ENCODE results near the gene ATP8B4.
"Not testable (repeated sequence)": the region's sequence is repeated elsewhere in the genome, so short reads cannot be mapped to it uniquely, and the experiment has no call there.

ATP8B4 gene

DNA sequence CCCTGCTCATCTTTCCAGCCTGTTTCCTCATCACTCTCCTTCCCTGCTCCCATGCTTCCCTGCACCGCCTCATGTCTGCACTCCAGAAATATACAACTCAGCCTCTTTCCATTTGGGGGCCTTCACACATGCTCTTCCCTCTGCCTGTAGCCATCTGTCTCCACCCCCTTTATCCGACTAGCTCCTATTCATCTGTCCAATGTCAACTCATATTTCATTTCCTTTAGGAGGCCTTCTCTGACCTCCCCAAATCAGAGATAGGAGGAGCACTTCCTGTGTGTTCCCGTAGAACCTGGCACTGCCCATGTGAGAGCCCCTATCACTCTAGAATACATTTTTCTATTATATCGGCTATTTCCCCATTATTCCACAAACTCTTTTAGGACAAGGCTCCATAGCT is 10.6 kb downstream of the ATP8B4 start:
- no peak for DNase-seq

DNA sequence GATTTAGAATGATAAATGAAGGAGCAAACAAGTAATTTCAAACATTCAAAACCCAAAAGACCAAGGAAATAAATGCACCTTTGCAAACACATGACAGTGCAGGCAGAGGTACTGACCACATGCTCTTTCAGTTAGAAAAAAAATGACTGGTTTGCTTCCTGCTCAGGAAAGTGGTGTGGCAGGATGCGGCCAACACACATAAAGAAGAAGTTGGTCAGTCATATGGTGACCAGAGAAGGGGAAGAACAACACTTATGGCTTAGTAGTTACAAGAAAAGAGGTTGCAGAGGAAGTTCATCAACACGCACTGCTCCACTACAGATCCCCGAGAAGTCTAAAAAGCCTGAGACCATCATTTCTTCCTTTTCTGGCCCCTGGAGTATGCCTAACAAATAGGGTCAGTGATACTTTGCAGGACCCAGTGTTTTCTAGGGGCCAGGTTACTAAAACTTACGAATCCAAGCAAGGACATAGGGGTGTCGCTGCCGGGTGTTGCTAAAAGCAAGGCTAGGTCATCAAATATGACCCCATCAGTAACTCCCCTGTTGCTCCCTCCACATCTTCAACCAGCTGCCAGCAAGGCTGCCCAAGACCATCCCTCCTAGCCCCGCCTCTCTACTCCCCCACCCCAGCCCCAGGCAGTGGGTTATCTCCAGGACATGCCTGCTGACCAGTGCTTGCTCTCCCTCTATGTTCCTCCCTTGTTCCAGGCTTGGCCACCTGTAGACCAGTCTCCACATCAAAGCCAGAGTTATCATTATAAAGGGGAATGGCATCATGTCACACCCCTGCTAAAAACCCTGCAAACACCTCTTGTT is 11.2 kb downstream of the ATP8B4 start:
- DNase-seq, result no peak

DNA sequence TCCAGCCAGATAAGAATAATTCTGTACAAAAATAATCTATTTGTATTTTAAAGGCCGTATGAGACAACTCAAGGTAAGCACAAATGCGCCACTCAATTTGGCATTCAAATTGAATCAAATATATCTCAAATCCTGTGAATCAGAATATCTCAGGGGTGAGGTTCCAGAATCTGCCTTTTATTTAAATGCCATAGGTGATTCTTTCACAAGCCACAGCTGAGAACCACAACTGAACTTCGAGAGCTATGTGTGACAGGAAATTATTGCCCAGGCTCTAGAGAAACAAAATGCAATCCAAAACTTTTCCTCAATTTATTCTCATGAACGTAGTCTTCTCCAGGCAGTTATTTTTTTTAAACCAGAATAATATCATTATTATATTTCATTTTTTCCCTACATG is 11.9 kb downstream of the ATP8B4 start:
- no peak for DNase-seq

DNA sequence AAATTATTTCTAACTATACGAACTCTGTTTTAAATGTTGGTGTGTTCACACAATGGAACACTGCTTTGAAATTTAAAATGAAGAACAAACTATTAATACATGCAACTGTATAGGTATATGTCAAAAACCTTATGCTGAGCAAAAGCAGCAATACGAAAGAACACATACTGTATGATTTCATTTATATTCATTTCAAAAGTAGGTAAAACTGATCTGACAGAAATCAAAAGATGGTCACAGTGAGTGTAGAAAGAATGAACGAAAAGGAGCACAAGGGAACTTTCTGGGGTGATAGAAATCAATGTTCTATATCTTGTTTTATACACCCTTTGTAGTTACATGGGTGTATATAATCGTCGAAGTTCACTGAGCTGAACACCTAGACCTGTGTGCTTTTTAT is 12.6 kb downstream of the ATP8B4 start:
- no peak for DNase-seq

DNA sequence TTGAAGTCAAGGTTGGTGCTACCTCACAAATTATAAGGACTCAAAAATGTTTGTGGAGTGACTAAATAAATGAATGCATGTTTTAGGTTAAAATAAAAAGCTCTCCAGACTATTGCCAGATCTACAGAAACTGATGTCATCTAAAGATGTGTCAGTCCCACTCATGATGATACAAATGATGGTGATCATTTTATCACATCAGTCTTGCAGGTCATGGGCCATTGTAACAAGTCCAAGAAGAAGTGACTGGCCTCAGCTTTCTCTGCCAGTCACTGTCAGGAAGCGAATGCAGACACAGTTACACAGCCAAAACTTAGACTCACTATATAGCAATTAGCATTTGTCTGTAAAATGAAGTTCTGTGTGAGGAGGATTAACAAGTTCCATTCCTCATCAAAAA is 18.5 kb downstream of the ATP8B4 start:
- DNase-seq, result no peak

DNA sequence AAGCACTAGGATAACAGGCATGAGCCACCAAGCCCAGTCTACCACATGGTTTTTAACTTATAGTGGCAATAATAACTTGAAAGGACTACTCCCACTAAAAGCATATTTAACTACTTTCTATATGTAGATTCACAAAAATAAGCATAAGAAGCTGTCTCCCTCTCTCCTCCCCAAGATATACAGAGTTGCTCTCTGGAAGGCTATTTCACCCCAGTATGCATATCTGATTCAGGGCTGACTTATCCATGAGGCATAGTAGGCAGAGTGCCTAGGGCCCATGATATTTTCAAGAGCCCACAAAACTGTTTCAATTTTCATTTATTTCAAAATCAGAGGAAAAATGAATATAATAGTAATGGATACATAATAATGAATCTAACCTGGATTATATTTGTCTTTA is 20.5 kb downstream of the ATP8B4 start:
- no peak for DNase-seq

DNA sequence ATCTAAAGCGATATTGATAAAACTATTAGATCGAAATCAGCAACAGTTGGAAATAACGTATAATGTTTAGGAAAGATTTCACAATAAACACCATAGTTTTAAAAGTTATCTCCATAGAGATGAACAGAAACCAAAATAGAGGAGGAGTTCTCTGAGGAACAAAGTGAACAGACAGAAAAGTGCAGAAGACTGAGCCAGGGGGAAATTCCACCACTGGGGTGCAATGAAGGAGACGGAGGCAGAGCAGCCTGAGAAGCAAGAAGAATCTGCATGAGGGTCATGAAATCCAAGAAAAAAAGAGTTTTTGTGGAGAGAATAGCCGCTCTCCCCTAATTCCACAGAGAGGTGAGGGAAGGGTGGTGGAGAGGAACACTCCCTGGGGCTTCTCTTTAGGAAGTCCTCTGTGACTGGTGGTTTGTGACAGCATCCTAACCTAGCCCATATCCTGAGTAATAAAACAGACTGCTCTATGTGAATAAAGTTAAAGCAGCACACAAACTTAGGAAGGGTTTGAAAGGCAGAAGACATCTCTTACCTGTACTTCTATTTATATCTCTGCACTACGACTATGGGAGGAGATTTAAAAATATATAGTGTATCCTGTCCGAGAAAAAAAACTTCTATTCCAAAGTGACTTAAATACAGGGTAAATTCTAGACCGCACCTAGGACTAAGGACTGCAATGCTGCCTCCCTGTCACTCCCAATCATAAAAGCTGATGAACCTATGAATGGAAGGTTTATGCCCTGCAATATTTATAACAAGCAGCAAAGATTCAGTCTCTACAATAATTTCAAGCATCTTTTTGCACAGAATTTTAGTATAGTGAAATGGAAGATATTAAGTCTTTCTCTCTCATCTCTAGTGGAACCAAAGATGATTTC is 22.9 kb downstream of the ATP8B4 start:
- DNase-seq, result no peak

DNA sequence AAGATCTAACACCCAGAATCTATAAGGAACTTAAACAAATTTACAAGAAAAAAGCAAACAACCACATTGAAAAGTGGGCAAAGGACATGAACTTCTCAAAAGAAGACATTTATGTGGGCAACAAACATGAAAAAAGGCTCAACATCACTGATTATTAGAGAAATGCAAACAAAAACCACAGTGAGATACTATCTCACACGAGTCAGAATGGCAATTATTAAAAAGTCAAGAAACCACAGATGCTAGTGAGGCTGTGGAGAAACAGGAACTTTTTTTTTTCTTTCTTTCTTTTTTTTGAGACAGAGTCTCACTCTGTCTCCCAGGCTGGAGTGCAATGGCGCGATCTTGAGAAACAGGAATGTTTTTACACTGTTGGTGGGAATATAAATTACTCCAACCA is 29.6 kb downstream of the ATP8B4 start:
- not testable (repeated sequence) for DNase-seq

DNA sequence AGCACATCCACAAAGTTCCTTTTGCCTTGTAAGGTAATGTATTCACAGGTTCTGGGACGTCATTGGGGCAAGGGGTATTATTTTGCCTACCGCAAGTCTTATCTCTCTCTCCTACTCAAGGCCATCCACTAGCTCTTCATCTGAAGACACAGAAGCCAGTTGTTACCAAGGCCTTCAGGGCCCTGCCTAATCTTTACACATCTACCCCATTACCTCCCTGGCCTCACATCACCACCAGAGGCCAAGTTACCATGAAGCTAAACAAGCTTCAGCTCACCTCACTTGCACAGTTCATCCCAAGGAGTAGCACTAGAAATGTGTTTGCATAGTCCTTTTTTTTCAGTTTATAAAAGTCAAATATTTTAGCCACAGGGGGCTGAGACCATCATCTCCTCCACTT is 34.1 kb downstream of the ATP8B4 start:
- DNase-seq, result no peak

DNA sequence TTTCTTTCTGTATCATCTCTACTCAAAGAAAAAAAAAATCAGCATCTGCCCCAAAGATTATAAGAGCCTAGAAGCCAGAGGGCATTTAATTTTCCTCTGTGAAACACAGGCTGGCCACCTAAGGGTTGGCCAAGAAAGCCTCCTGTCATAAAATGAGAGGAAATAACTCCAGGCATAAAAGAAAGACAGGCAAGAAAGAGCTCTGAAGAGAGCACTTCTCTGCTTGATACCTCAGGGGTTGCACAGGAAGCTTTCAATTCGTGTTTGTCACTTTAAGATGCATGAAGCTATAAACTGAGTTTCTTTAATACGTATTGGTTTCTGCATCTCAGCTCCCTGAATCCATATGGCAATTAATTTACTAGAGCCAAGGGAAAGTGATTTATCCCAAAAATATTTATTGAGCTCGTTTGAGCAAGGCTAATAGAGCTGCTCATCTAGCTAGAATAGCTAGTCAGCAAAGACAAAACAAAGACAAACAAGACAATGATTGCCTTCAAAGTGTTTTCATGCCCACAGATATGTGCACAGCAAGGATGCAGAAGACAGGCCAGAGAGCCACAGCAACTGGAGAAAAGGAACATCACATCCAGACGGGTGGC is 35.5 kb downstream of the ATP8B4 start:
- DNase-seq, result no peak

DNA sequence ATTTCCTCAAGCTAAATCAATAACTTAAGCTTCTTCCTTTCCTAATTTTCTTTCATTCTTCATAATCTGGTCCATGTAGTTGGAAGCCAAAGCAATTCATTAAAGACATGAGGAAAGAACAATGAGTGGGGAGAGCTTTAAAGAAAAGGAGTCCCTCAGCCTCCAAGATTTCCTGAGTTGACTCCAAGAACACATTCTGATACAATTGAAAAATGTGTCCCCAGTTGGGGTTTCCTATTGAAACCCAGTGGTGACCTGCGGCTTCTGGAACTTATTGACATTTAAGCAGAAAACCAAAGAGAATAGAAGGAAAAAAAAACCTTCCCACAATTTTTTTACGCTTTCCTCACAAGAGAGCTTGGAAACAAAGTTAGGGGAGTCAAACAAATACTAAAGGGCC is 37.0 kb downstream of the ATP8B4 start:
- no peak for DNase-seq

DNA sequence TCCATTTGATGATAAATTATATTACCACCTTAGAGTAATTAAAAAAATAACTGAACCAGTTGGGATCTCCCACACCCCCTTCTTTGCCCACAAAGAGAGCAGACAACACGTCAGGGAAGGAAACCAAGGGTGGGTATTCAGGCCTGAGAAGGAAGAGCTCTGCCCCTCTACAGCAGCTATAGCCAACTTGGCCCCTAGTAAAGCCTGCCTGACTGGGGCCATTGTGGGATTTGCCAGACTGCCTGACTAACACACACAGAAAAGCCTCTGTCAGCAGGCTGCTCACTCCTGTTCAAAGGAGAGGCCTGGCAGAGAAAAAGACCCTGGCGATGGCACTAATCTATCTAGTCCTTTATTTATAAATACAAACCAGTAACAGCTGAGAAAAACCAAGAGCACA is 41.4 kb downstream of the ATP8B4 start:
- DNase-seq, result no peak

DNA sequence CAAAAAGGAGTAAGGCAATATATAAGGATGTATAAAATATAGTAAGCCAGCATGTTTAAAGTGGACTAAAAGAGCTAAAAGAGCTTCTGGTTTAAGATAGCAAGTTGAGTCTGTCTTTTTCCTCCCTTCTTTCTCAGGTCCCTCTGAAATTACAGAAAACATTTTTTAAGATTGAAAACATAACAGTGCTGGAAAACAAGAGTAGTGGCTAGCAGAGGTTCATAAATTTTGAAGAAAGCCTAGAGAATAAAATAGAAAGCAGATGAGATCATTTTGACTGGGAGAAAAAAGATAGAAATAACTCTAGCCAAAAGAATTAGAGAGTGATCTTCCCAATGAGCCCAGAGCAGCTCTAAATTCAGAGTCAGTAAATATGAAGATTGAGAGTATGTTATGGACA is 41.9 kb downstream of the ATP8B4 start:
- DNase-seq, result no peak

DNA sequence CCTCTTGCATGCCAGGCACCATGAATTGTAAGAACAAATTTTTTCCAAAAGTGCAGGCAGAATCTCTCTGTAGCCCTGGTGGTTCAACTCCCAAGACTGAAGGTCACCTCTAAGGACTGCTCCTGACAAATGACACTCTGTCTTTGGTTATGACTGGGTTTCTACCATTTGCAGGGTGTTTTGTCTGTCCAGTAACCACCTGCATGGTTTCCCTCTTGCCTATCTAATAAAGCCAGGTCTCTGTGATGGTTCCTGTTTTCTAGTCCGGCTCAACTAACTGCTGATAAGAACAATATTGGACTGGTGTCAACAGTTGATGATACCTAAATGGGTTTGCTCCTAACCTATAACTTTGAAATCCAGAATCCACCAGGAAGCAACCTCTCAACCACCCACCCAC is 43.7 kb downstream of the ATP8B4 start:
- no peak for DNase-seq

DNA sequence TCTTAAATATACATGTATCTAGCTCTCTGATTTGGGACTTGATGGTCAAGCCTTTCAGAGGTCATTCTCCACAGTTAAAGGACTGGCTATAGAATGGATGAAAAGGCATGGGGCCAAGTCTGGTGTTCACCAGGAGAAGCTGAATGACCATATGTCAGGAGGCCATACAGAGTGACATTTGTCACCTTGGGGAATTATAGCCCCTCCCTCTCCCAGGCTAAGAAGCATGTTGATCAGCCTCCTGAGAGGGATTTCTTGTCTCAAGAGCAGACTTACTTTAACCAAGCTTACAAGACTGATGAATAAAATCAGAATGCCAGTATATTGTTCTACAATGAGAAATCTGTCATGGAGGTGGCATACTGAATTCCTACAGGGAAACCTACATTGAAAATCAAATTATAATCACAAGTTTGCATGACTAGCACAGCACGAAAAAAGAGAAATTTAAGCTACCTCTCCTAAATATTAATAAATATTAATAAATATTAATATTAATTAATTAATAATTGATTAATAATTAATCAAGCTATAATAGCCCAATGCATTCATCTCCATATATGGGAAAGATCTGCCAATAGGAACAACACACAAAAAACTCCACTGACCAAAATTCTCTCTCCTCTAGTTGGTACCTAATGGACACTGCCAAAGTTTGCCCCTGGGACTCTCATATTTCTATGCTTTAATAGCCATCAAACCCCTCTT is 47.3 kb downstream of the ATP8B4 start:
- DNase-seq, result no peak

DNA sequence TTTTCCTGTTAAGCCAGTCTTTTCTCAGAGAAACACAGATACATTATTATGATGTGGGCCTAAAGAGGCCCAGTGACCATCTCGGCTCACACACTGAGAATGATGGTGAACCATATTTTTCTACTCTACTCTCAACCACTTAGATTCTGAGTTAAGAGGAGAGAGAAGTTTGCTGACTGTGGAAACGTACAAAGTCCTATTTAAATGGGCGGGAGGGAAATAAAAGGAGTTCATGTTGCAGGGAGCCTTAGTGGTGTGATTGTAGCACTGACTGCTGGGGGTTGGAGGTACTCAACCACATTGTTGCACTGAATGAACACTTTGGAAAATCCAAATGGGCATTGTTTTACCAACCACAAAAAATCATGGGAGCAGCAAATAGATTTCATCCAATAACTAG is 51.0 kb downstream of the ATP8B4 start:
- DNase-seq, result no peak

DNA sequence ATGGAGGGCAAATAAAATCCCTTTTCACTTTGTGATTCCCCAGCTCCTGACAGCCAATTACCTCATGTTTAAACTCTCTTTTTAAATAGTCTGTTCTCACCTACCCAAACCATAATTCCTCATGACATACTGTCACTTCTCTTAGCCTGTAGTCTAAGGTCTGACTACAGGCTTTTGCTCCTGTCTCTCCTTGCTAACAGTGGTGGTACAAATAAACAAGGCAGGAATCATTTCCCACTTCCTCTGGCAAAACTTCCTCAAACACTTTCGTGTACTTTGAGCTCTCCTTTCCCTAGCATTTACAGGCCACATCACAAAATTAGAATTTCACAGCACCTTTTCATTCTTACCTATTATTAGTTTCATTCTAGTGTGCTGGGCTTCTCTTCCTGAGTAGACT is 51.8 kb downstream of the ATP8B4 start:
- no peak for DNase-seq

DNA sequence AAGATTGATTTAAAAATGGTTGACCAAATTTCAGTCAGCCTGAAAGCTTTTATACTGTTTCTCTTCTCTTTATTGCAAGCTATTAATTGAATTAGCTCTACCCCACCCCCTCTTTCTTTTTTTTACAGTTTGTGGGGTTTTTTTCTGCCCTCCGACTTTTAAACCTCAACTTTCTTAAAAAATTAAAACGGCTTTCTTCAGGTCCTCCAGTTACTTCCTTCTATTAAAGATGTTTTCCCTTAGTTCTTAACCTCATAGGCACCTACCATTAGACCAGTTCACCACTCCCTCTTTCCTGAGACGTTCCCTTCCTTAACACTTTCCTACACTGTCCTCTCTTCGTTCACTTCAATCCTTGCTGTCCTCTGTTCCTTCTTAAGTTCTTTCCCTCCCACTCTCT is 52.4 kb downstream of the ATP8B4 start:
- no peak for DNase-seq

DNA sequence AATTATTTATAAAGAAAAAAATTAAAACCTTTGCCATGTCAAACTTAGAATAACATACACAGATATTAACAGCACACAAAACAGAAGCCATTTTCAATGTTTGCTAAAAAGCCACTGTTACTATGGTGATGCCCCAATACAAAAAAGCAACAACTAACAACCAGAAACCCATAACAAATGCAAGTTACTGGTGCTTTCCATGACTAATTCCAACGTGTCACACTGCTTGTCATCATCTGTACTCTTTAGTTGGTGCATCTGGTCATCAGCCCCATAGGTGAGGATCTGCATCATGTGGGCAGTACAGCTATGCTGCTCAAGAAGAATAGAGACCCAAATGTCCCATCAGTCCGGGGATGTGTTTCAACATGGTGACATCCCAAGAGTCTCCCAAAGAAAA is 52.8 kb downstream of the ATP8B4 start:
- no peak for DNase-seq

DNA sequence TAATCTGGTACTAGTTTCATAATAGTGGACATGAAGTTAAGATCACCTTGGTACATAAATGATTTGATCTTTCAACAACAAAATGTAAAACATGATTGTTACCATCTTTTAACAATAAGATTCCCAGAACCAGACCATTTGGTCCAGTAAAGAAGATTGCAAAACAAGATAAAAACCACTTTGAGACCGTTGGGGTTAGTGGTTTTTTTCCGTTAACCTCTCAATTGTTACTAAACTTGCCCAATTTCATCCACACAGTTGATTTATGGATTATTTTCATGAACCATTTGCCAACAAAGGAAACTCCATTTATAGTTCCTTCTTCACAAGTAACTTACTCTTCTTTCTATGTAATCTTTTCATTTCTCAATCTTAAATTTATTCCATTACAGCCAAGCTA is 53.8 kb downstream of the ATP8B4 start:
- no peak for DNase-seq

DNA sequence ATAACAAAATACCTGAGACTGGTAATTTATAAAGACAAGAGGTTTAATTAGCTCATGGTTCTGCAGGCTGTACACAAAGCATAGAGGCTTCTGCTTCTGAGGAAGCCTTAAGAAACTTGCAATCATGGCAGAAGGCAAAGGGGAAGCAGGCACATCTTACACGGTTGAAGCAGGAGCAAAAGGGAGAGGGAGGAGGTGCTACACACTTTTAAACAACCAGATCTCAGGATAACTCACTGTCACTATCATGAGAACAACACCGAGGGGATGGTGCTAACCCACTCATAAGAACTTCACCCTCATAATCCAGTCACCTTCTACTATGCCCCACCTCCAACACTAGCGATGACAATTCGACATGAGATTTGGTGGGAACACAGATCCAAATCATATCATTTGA is 54.4 kb downstream of the ATP8B4 start:
- DNase-seq, result no peak

DNA sequence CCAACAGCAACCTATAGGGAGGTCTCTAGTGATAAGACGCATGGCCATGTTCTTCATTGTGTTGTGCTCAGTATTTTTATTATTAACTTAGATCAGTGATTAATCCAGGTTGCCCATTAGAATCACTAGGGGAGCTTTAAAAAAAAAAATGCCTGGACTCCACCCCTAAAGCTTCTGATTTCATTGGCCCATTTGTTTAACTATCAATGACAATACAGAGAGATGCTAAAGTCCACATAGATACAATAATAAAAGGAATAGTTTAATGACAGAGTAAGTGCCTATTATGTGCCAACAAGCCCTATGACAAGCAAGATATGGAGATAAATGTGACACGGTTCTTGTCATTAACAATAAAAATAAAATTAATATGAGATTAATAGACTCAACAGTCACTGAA is 55.8 kb downstream of the ATP8B4 start:
- DNase-seq, result no peak

DNA sequence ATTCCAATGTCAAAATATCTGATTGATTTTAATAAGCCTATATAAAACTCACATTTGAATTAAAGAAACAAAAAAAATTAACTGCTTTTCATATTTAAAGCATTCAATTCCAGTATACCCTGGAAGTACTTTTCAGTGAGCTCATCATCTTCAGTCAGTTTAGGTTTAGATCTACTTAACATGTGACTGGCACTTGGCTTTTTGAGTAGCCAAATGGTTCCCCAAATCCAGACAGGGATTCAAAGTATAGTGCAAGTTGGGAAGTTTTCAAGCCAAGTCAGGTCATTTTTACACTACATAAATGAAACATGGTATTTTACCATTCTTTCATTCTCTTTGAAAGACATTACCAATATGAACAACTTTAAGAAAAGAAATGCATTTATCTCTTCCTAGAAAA is 57.5 kb downstream of the ATP8B4 start:
- DNase-seq, result no peak
